Uterus (tissue), 4 donors: Measurements from ENCODE around the gene SYTL2. TPM values are rescaled to one million over a fixed set of nuclear protein-coding genes. Genes with fewer than 3 reads are reported as not detected.

Experiments used
- DNase-seq, 2 donors: peaks; one replicate each; pipeline ENCODE4 v3.0.0-alpha.2; 2019 to 2020
- H3K27ac ChIP-seq, 2 donors: fragments of 200-600 bp; sonication (generic); 1 replicate in 1 of 2; 2 replicates in 1 of 2; pipeline ENCODE4 v1.5.1; 2016 to 2018
- H3K27me3 ChIP-seq, 2 donors: fragments of 200-600 bp; sonication (generic); one replicate each; pipeline ENCODE4 v1.5.1; 2018 to 2019; ENCODE audit warnings: control low read depth in 1 of 2
- H3K36me3 ChIP-seq, 2 donors: fragments of 200-600 bp; sonication (generic); one replicate each; pipeline ENCODE4 v1.5.1; 2019; ENCODE audit warnings: control low read depth in 1 of 2
- H3K4me1 ChIP-seq, 2 donors: fragments of 200-600 bp; sonication (generic); one replicate each; pipeline ENCODE4 v1.5.1; 2018 to 2019; ENCODE audit warnings: control low read depth in 1 of 2
- H3K4me3 ChIP-seq, 2 donors: fragments of 200-600 bp; sonication (generic); 1 replicate in 1 of 2; 2 replicates in 1 of 2; pipeline ENCODE4 v1.5.1; 2018 to 2019; ENCODE audit warnings: mild to moderate bottlenecking in 1 of 2
- H3K9me3 ChIP-seq, 2 donors: fragments of 200-600 bp; sonication (generic); one replicate each; pipeline ENCODE4 v1.5.1; 2019; ENCODE audit warnings: control low read depth in 1 of 2
- CTCF ChIP-seq, 4 experiments: fragments of 200-600 bp in 2 of 4; fragments of 450-650 bp in 2 of 4; sonication (generic) in 2 of 4; IDR thresholded peaks; one replicate each; pipeline ENCODE4 v1.5.1; 2016 to 2019; ENCODE audit warnings: antibody characterized with exemption in 4 of 4, mild to moderate bottlenecking in 2 of 4, moderate library complexity in 1 of 4
- POLR2A ChIP-seq, 2 donors: fragments of 450-650 bp; IDR thresholded peaks; one replicate each; pipeline ENCODE4 v1.6.1; 2016; ENCODE audit warnings: antibody characterized with exemption in 2 of 2, mild to moderate bottlenecking in 1 of 2, moderate library complexity in 1 of 2
- intact Hi-C: fragments of 100-400 bp; cut with DNase I; formaldehyde crosslinking; loops from one replicate; pipeline ENCODE4 v1.15.1; 2023; ENCODE audit warnings: low total_unique reads
- total RNA-seq, 4 donors: library from RNA; depleted of rRNA in 3 of 4; stranded (reverse); fragments of >200 nt in 3 of 4; gene quantifications; one replicate each; pipeline versions ENCODE4 v1.1.0 to v1.2.4, GENCODE V29; 2014 to 2023
- donor health status: DM: yes; HTN: yes; CAD: no.

Gene SYTL2
- total RNA-seq, 4 donors from 2014 or later, result 33.0 to 77.4 (median 39.7) TPM

GRCh38 chr11:85798361-85798760 lies 12.6 kb downstream of the SYTL2 start:
- Histone ChIP-seq H3K4me3 (no peak overlapping the region), H3K27me3 (no peaks in the 10 kb centered on the region), H3K9me3 (no peaks in the 10 kb centered on the region), H3K27ac (no peak overlapping the region), H3K36me3 (no peaks in the 10 kb centered on the region), H3K4me1 (no peaks in the 10 kb centered on the region)
- TF ChIP-seq POLR2A (IDR thresholded peaks at IDR 0.05) (no peak), CTCF (IDR thresholded peaks at IDR 0.05) (no peak)
- DNase-seq, result no peak
- intact Hi-C loops, result no loop called here

- intact Hi-C loops, result no loop called here
- Histone ChIP-seq H3K9me3 (no peaks in the 10 kb centered on the region), H3K27me3 (no peaks in the 10 kb centered on the region), H3K4me1 (no peaks in the 10 kb centered on the region), H3K27ac (no peak overlapping the region), H3K36me3 (no peaks in the 10 kb centered on the region), H3K4me3 (no peak overlapping the region)
- TF ChIP-seq POLR2A (IDR thresholded peaks at IDR 0.05), result no peak
- no peak for TF ChIP-seq CTCF (IDR thresholded peaks at IDR 0.05)
- no peak for DNase-seq
These were observed 15.0 kb downstream of the SYTL2 start for GRCh38 chr11:85795712-85796487.

GRCh38 chr11:85791409-85791990 lies 19.4 kb downstream of the SYTL2 start:
- Histone ChIP-seq H3K27me3 (no peaks in the 10 kb centered on the region), H3K9me3 (no peaks in the 10 kb centered on the region), H3K4me1 (no peaks in the 10 kb centered on the region), H3K27ac (no peak overlapping the region), H3K4me3 (no peak overlapping the region), H3K36me3 (no peaks in the 10 kb centered on the region)
- no peak for TF ChIP-seq POLR2A (IDR thresholded peaks at IDR 0.05)
- no peak for TF ChIP-seq CTCF (IDR thresholded peaks at IDR 0.05)
- intact Hi-C loops, result no loop called here
- DNase-seq, result no peak

GRCh38 chr11:85787809-85788760 lies 22.9 kb downstream of the SYTL2 start:
- no peak for TF ChIP-seq CTCF (IDR thresholded peaks at IDR 0.05)
- TF ChIP-seq POLR2A (IDR thresholded peaks at IDR 0.05), result no peak
- H3K36me3 ChIP-seq, result no peaks in the 10 kb centered on the region
- intact Hi-C loops, result no loop called here
- H3K4me3 ChIP-seq, result no peak overlapping the region
- no peaks in the 10 kb centered on the region for H3K27me3 ChIP-seq
- DNase-seq, result no peak
- H3K4me1 ChIP-seq, result no peaks in the 10 kb centered on the region
- H3K9me3 ChIP-seq, result no peaks in the 10 kb centered on the region
- H3K27ac ChIP-seq, result no peak overlapping the region
